ENCODE data around the gene PP2D1. TPM values are rescaled to one million over a fixed set of nuclear protein-coding genes. Genes with fewer than 3 reads are reported as not detected.

PP2D1 gene
- total RNA-seq, 1 experiment from 2014 or later, result not detected

- TF ChIP-seq ZNF425 (CRISPR knock-in tag; conservative IDR thresholded peaks at IDR 0.05) (no peak), ERG (CRISPR knock-in tag; IDR thresholded peaks at IDR 0.05) (no peak), GABPB1 (CRISPR knock-in tag; IDR thresholded peaks at IDR 0.05) (no peak), HMGA2 (CRISPR knock-in tag; IDR thresholded peaks at IDR 0.05) (no peak)
These were observed 43.1 kb upstream of the PP2D1 start (continued) for GRCh38 chr3:20055020-20055775.

GRCh38 chr3:20054549-20054987 is 42.5 kb upstream of the PP2D1 start:
- Mint-ChIP-seq H3K9me3 (no peaks in the 10 kb centered on the region), H3K27me3 (ENCODE audit: low read depth) (no peaks in the 10 kb centered on the region), H3K27ac (no peak overlapping the region), H3K4me1 (no peaks in the 10 kb centered on the region), H3K4me3 (no peak overlapping the region), H3K36me3 (no peaks in the 10 kb centered on the region)
- DNase-seq (ENCODE audit: low spot score) (no peak), ATAC-seq (no peak)
- POLR2A ChIA-PET, result no interaction called here
- CTCF ChIA-PET, result no interaction called here
- TF ChIP-seq AR (CRISPR knock-in tag; IDR thresholded peaks at IDR 0.05), result no peak
- TF ChIP-seq IRF1 (CRISPR knock-in tag; IDR thresholded peaks at IDR 0.05), result no peak
- TF ChIP-seq JUN (CRISPR knock-in tag; IDR thresholded peaks at IDR 0.05), result no peak
- TF ChIP-seq FOXK1 (CRISPR knock-in tag; IDR thresholded peaks at IDR 0.05), result no peak
- TF ChIP-seq ATF2 (CRISPR knock-in tag; IDR thresholded peaks at IDR 0.05; ENCODE audit: borderline replicate concordance, low read depth), result no peak
- TF ChIP-seq TCF7 (CRISPR knock-in tag; IDR thresholded peaks at IDR 0.05; ENCODE audit: low read depth), result no peak
- TF ChIP-seq USF2 (CRISPR knock-in tag; IDR thresholded peaks at IDR 0.05), result no peak
- no peak for TF ChIP-seq ATF6 (CRISPR knock-in tag; IDR thresholded peaks at IDR 0.05)
- TF ChIP-seq ZNF219 (CRISPR knock-in tag; IDR thresholded peaks at IDR 0.05; ENCODE audit: borderline replicate concordance), result no peak
- TF ChIP-seq NR2C2 (CRISPR knock-in tag; IDR thresholded peaks at IDR 0.05), result no peak

Measured in WTC11 (cell line).